C4-2B (cell line): Measurements from ENCODE around the gene TDRD9.

Experiments
- H3K27ac ChIP-seq: fragments of 450-650 bp; 2 replicates; pipeline ENCODE4 v1.5.1; 2017
- CTCF ChIP-seq: fragments of 450-650 bp; conservative IDR thresholded peaks from 2 replicates; pipeline ENCODE4 v1.5.1; 2017; ENCODE audit warnings: mild to moderate bottlenecking
- ZFX ChIP-seq: fragments of 450-650 bp; IDR thresholded peaks from 2 replicates; pipeline ENCODE4 v1.6.1; 2017

The TDRD9 gene

GRCh38 chr14:103997391-103997790 is 69.1 kb downstream of the TDRD9 start:
- TF ChIP-seq CTCF (no peak), ZFX (no peak)
- H3K27ac ChIP-seq: no peak overlapping the region

- TF ChIP-seq ZFX (no peak), CTCF (no peak)
- H3K27ac ChIP-seq: no peak overlapping the region
These were observed 69.8 kb downstream of the TDRD9 start for GRCh38 chr14:103998027-103998426.

DNA sequence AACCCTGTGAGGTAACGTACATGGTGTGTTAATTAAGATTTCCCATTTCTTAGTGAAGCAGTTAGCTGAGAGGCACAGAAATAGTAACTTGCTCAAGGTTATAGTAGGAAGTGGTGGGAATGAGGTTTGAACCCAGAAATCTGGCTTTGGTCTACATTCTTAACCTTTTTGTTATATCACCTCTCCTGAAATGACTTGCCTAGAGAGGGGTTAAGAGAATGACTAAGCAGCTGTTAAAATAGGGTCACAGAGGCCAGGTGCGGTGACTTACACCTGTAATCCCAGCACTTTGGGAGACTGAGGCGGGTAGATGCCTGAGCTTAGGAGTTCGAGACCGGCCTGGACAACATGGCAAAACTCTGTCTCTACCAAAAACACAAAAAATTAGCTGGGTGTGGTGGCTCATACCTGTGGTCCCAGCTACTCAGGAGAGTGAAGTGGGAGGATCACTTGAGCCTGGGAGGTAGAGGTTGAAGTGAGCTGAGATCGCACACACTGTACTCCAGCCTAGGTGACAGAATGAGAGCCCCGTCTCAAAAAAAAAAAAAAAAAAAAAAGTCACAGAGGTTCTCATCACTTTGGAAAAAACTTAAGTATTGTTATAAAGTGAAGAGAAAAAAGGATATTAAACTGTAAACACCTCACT is 71.7 kb downstream of the TDRD9 start:
- TF ChIP-seq ZFX (no peak), CTCF (no peak)

DNA sequence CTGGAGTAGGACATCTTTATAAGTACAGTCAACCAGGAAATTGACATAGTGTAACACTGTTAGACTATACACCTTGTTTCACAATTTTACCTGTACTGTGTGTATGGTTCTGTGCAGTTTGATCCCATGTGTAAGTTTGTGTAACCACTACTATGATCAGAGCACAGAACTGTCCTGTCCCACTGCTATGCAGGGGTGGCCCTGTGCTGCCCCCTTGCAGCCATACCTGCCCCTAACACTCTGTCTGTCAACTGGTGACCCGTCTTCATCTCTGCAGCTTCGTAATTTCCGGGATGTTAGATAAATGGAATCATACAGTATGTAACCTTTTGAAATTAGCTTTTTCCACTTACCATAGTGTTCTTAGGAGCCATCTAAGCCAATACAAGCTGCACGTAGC is 72.7 kb downstream of the TDRD9 start:
- H3K27ac ChIP-seq: no peak overlapping the region
- TF ChIP-seq CTCF (peak; percentile 33), ZFX (no peak)

More for the DNA sequence above, 71.7 kb downstream of the TDRD9 start:
- H3K27ac ChIP-seq: no peak overlapping the region

DNA sequence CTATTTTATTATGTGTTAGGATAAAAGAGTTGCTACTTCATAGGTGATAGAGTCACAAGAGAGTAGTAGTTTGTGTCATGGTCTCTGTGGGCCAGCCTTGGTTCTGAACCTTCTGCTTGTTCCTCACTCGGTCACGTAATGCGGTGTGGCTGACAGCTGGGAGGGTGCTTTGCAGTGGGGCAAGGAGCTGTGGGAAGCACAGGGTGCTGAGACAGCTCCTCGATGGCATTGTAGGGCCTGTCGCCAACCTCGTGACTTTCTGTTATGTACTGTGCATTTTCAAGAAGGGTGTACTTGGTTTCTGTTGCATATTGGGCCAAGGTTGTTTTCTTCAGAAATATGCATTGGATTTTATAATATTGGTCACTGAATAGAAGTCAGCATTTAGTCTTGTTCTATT is 75.4 kb downstream of the TDRD9 start:
- TF ChIP-seq ZFX (no peak), CTCF (no peak)
- no peak overlapping the region for H3K27ac ChIP-seq

- H3K27ac ChIP-seq: no peak overlapping the region
- TF ChIP-seq CTCF (no peak), ZFX (no peak)
These were observed 76.6 kb downstream of the TDRD9 start for GRCh38 chr14:104004849-104005248.

DNA sequence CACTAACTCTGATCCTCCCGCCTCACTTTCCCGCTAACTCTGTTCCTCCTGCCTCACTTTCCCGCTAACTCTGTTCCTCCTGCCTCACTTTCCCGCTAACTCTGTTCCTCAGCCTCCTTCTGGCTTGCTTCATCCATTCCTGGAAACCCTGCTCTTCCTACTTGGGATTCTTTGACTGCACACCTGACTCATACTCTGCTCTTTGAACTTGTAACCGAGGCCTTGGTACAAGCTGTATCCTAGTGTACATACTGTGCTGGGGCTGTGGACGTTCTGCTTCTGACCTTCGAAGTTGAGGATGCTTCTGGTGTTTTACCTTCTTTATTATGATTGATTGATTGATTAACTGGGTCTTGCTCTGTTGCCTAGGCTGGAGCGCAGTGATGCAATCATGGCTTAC is 77.2 kb downstream of the TDRD9 start:
- no peak for TF ChIP-seq ZFX
- TF ChIP-seq CTCF: no peak
- H3K27ac ChIP-seq: no peak overlapping the region
